ENCODE measurements around the gene MAP3K3. TPM values are rescaled to one million over a fixed set of nuclear protein-coding genes. Genes with fewer than 3 reads are reported as not detected.

MAP3K3 gene
- 74.7 and 80.0 TPM in 2 replicates for total RNA-seq
- 48.1 TPM for total RNA-seq (2013)
- 49.1 and 53.8 TPM in 2 replicates for polyA plus RNA-seq
- polyA minus RNA-seq = 60.3 and 74.1 TPM in 2 replicates

DNA sequence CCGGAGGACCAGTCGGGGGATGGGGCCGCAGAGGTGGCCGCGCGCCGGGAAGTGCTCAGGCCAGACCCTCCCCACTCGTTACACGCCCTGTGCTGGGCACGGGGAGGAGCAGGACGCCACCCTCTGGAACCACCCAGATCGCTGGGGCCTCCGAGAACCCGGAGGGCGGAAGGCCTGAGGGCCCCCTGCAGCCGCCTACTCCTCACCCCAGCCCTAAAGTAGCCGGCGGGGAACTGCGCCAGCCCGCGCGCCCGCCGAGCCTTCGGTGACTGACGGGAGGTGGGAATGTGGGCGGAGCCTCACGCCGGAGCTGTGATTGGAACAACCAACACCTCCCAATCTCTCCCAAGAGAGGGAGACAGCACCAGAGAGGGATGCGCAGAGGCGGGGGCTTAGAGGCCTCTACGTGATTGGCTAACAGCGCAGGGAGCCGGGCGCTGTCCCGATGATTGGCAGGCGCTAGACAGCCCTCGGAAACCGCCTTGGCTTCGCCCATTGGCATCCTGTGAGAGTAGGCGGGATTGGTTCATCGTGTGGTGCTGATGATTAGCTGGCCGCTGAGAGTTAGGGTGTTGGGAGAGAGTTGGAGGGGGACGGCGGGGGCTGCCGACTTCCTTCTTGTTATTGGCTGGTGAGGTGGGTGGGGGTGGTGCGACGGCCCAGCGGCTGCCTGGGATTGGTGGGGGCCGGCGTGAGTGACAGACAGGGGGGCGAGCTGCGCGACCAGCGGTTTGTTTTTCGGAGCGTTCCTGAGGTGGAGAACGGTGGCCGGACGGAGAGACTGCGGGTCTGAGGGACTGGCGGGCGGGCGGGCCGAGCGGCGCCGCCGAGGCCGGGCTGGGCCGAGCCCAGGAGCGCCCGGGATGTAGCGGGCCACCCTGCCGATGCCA is at the start of gene MAP3K3:
MAP3K3 (plus strand) TSS at position 734 of the 890 bp plus-strand sequence. CDS start 343 bp downstream, outside the sequence.
- H3K79me2 ChIP-seq (ENCODE audit: control insufficient read depth, insufficient read depth, low read length) = peaks cover 41% of the 10 kb centered on the region
- H3K4me1 ChIP-seq (ENCODE audit: control insufficient read depth in 2 of 2, insufficient read depth in 2 of 2, low read length in 2 of 2) = peaks cover 18 to 24% of the 10 kb centered on the region in 2 donors
- TF ChIP-seq, protein P1, sequence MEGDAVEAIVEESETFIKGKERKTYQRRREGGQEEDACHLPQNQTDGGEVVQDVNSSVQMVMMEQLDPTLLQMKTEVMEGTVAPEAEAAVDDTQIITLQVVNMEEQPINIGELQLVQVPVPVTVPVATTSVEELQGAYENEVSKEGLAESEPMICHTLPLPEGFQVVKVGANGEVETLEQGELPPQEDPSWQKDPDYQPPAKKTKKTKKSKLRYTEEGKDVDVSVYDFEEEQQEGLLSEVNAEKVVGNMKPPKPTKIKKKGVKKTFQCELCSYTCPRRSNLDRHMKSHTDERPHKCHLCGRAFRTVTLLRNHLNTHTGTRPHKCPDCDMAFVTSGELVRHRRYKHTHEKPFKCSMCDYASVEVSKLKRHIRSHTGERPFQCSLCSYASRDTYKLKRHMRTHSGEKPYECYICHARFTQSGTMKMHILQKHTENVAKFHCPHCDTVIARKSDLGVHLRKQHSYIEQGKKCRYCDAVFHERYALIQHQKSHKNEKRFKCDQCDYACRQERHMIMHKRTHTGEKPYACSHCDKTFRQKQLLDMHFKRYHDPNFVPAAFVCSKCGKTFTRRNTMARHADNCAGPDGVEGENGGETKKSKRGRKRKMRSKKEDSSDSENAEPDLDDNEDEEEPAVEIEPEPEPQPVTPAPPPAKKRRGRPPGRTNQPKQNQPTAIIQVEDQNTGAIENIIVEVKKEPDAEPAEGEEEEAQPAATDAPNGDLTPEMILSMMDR (IDR thresholded peaks at IDR 0.05) = no peak
- no peak for TF ChIP-seq EZH2 (IDR thresholded peaks at IDR 0.05; ENCODE audit: borderline replicate concordance, insufficient read depth, low read depth, low read length, poor library complexity, severe bottlenecking)
- Mint-ChIP-seq H3K4me1 (peaks cover 39% of the 10 kb centered on the region), H3K4me3 (peak within 1 kb of the TSS; percentile 99), H3K9me3 (ENCODE audit: insufficient read depth) (no peaks in the 10 kb centered on the region), H3K27ac (peak within 1 kb of the TSS; percentile 97), H3K27me3 (no peaks in the 10 kb centered on the region)
- peak within 1 kb of the TSS; percentile 99 for H2AFZ ChIP-seq (ENCODE audit: insufficient read depth, low read depth, low read length, poor library complexity, severe bottlenecking)
- peak within 1 kb of the TSS; percentile 91 for H3K9ac ChIP-seq (ENCODE audit: low read length)
- intact Hi-C loops (cut with micrococcal nuclease) = loop anchor here (1.0 to 5.0 kb wide), 11 partner anchors 10 to 655 kb away; partner anchors contain the start of genes CCDC47, CYB561, DCAF7 and FTSJ3
- peak within 1 kb of the TSS; percentile 47 to 79 for H3K27ac ChIP-seq (ENCODE audit: low read length in 2 of 2)
- H3K4me2 ChIP-seq (replicated peaks; ENCODE audit: low read depth, low read length, poor library complexity, severe bottlenecking) = peak within 1 kb of the TSS; percentile 97
- CTCF ChIA-PET = interaction anchor here (0.6 to 4.1 kb wide), 13 partner anchors 8 to 197 kb away, joined by 3 to 30 read pairs (median 4); no protein-coding TSS in a partner anchor
- WGBS (ENCODE audit: insufficient coverage) = under 1% methylated on average over 60 of the region's 75 CpGs
- H3K27me3 ChIP-seq (replicated peaks in 1 of 4; ENCODE audit: control extremely low read depth in 1 of 4, control insufficient read depth in 3 of 4, insufficient read depth in 4 of 4, low read length in 3 of 4) = no peaks in the 10 kb centered on the region
- POLR2A ChIA-PET = interaction anchor here (0.6 to 2.8 kb wide), 17 partner anchors 10 to 885 kb away, joined by 3 to 48 read pairs (median 5); partner anchors contain the start of genes CCDC47, CEP95, DCAF7 and DDX42
- H3K36me3 ChIP-seq (replicated peaks in 1 of 2; ENCODE audit: control extremely low read depth in 1 of 2, control insufficient read depth in 1 of 2, extremely low read depth in 1 of 2, insufficient read depth in 2 of 2, low read length in 1 of 2) = no peaks in the 10 kb centered on the region
- peak; percentile 86 for ATAC-seq (ENCODE audit: low read depth)
- no peaks in the 10 kb centered on the region for H3K9me3 ChIP-seq (ENCODE audit: control extremely low read depth in 1 of 3, control insufficient read depth in 2 of 3, insufficient read depth in 1 of 3, low read length in 2 of 3)
- peak; percentile 98 for DNase-seq
- peak within 1 kb of the TSS; percentile 67 to 90 (median 71) for H3K4me3 ChIP-seq (ENCODE audit: control extremely low read depth in 1 of 5, extremely low read depth in 1 of 5, insufficient read depth in 1 of 5, low read depth in 2 of 5, low read length in 4 of 5)
- peaks cover 34% of the 10 kb centered on the region for H4K20me1 ChIP-seq (ENCODE audit: control insufficient read depth, insufficient read depth, low read length, poor library complexity, severe bottlenecking)
